H54 (cell line): ENCODE measurements around the gene IL19.

ENCODE experiments used
- DNase-seq: peaks from one replicate; pipeline ENCODE4 v3.0.0; 2011; ENCODE audit warnings: low spot score, mixed read lengths; ENCODE audit not compliant: insufficient read length
- FAIRE-seq: peaks from 3 replicates; lab custom pipeline; 2011; peaks lifted over from hg19 to GRCh38; lab: Jason Lieb, UNC
- POLR2A ChIP-seq: IDR thresholded peaks from 2 replicates; pipeline ENCODE4 v1.6.1; 2011; ENCODE audit warnings: low read depth, mild to moderate bottlenecking, low read length

IL19 gene

GRCh38 chr1:206770531-206771337 lies at the start of gene IL19:
IL19 (plus strand) TSS chr1:206770773; CDS start chr1:206836663, 65,890 bp downstream.
- DNase-seq = no peak
- no peak for FAIRE-seq
- TF ChIP-seq POLR2A = no peak

- no peak for TF ChIP-seq POLR2A
- no peak for FAIRE-seq
- DNase-seq = no peak
These were observed 49.1 kb upstream of the IL19 start for GRCh38 chr1:206721454-206721853.

GRCh38 chr1:206722751-206723461 lies 47.7 kb upstream of the IL19 start:
- no peak for FAIRE-seq
- DNase-seq = no peak
- TF ChIP-seq POLR2A = no peak

GRCh38 chr1:206723462-206723804 lies 47.1 kb upstream of the IL19 start:
- TF ChIP-seq POLR2A = no peak
- FAIRE-seq = no peak
- no peak for DNase-seq

GRCh38 chr1:206723805-206724472 lies 46.6 kb upstream of the IL19 start:
- no peak for TF ChIP-seq POLR2A
- DNase-seq (peak; percentile 27), FAIRE-seq (no peak)

GRCh38 chr1:206725109-206725963 lies 45.2 kb upstream of the IL19 start:
- peak; percentile 47 for DNase-seq
- no peak for FAIRE-seq
- no peak for TF ChIP-seq POLR2A

- FAIRE-seq = no peak
These were observed 42.4 kb upstream of the IL19 start for GRCh38 chr1:206727981-206728696.

GRCh38 chr1:206728697-206728987 lies 41.9 kb upstream of the IL19 start:
- no peak for TF ChIP-seq POLR2A
- DNase-seq (no peak), FAIRE-seq (no peak)

More at GRCh38 chr1:206727981-206728696, 42.4 kb upstream of the IL19 start:
- no peak for TF ChIP-seq POLR2A
- DNase-seq = no peak

GRCh38 chr1:206729050-206729449 lies 41.5 kb upstream of the IL19 start:
- TF ChIP-seq POLR2A = no peak
- FAIRE-seq = no peak
- DNase-seq = no peak

GRCh38 chr1:206729507-206729906 lies 41.1 kb upstream of the IL19 start:
- FAIRE-seq (no peak), DNase-seq (no peak)
- TF ChIP-seq POLR2A = no peak

- no peak for DNase-seq
- TF ChIP-seq POLR2A = no peak
- no peak for FAIRE-seq
These were observed 38.1 kb upstream of the IL19 start for GRCh38 chr1:206732508-206732907.

GRCh38 chr1:206732992-206733391 lies 37.6 kb upstream of the IL19 start:
- DNase-seq (no peak), FAIRE-seq (no peak)
- no peak for TF ChIP-seq POLR2A
